Anterior cingulate cortex (tissue), 58 donors: ENCODE measurements around the gene TGFB1I1.
A peak's percentile ranks its signal among the peaks of the same experiment; 100 is the strongest.
"Not testable (repeated sequence)": the region's sequence is repeated elsewhere in the genome, so short reads cannot be mapped to it uniquely, and the experiment has no call there.

Experiments used
- DNase-seq, 58 donors: peaks; one replicate each; lab custom pipeline; 2025; lab: John Stamatoyannopoulos, UW

Gene TGFB1I1

GRCh38 chr16:31507929-31508705 lies 36.2 kb downstream of the TGFB1I1 start, which contains the start of gene RUSF1:
TSS of gene RUSF1 (minus strand) at chr16:31508391. CDS start at chr16:31508373, 18 bp downstream.
- peak; percentile 10 to 93 (median 85) for DNase-seq

DNA sequence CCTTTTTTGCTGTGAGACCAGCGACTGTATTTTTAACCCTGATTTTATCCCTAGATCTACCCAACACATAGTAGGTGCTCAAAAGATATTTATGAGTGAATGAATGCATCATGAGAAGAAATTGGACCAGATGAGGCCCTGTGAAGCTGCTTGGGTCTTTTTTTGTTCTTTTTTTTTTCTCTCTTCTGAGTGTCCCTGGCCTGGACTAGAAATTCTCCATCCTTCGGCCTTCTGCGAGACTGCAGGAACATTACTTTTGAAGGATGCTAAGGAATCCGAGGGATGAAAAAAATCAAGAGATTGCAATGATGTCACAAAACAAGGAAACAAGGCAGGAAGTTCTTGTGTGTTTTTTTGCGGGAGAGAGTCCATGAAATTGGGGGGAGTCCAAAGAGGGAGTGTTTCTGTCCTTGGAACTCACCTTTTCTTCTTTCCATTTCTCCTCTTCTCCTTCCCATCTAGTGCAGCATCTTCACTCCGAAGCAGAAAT lies 36.8 kb downstream of the TGFB1I1 start:
- peak in 2 of 58 donors; percentile 7 to 21 for DNase-seq

- no peak for DNase-seq
Observed at GRCh38 chr16:31513126-31513525, 41.2 kb downstream of the TGFB1I1 start.

DNA sequence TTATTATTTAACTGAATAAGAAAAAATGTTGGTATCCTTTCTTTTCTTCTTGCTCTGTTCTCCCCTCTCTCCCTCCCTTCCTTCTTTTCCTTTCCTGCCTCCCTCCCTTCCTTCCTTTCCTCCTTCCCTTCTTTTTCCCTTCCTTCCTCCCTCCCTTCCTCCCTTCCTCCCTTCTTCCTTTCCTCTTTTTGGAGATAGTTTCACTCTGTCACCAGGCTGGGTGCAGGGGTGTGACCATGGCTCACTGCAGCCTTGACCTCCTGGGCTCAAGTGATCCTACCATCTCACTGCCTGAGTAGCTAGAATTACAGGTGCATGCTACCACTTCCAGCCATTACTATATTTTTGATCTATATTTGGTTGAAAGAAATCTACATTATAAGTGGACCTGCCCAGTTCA lies 41.9 kb downstream of the TGFB1I1 start:
- no peak for DNase-seq

- DNase-seq = no peak
Observed at GRCh38 chr16:31517800-31518402, 45.9 kb downstream of the TGFB1I1 start.

GRCh38 chr16:31519759-31520431 lies 47.9 kb downstream of the TGFB1I1 start:
- DNase-seq = no peak

DNA sequence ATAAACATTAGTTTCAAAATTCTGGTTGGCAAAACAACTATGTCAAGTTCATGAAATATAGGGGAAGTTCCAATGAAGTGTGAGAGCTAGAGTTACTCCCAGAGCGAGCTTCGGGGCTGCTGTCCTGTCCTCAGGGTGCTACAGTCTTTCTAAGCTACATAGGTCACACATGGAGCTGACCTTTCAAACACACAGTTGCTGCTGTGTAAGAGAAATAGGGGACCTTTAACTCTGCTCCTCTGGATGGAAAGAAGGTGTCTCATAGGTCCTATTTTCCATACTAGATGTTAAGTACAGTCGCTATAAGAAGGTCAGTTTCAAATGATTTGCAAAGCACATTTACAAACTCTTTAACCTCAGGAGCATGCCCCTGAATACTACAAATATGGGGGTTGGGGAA lies 49.4 kb downstream of the TGFB1I1 start:
- DNase-seq = no peak

GRCh38 chr16:31522071-31522470 lies 50.1 kb downstream of the TGFB1I1 start:
- no peak for DNase-seq

DNA sequence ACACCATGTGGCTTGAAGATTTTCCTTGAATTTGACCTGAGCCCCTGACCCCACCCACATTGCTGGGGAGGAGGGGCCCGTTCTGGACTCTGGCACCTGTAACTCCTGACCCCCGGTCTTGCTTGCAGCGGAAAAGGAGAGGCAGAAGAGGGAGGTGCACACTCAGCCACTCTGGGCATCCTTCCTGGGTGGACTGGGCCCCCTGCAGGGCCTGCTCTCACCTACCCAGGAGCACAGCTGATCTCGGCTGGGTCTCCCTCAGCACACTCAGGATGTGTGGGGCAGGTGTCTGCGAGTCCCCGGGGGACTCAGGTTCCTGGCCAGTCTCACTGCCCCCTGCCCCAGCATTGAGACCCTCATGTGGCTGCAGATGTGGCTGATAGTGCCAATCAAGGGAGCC lies 51.8 kb downstream of the TGFB1I1 start:
- not testable (repeated sequence) for DNase-seq

- DNase-seq = no peak
Observed at GRCh38 chr16:31525113-31525512, 53.2 kb downstream of the TGFB1I1 start.
